GM23338 (cell line): ENCODE measurements around the gene SLC9A1.

Experiments used
- CREB1 ChIP-seq: fragments of 250-450 bp; sonication (Bioruptor Pico); IDR thresholded peaks from 2 replicates; pipeline ENCODE4 v1.5.0; 2020; ENCODE audit warnings: low read depth, mild to moderate bottlenecking, moderate library complexity
- CTCF ChIP-seq, 2 experiments: fragments of 200-600 bp in 1 of 2; sonication (generic) in 1 of 2; conservative IDR thresholded peaks; 2 replicates each; pipeline versions ENCODE4 v1.5.1 to v1.6.1; 2016 to 2017; ENCODE audit warnings: antibody characterized with exemption in 2 of 2, low read depth in 2 of 2, mild to moderate bottlenecking in 2 of 2, moderate library complexity in 1 of 2
- ETS1 ChIP-seq: IDR thresholded peaks from 2 replicates; pipeline ENCODE4 v1.6.1; 2016; ENCODE audit warnings: antibody characterized with exemption
- EZH2 ChIP-seq: fragments of 200-600 bp; sonication (generic); IDR thresholded peaks from one replicate; pipeline ENCODE4 v1.8.0; 2017; ENCODE audit warnings: antibody characterized with exemption, mild to moderate bottlenecking, low read depth; ENCODE audit not compliant: unreplicated experiment
- EZH2phosphoT487 ChIP-seq: fragments of 200-600 bp; sonication (generic); IDR thresholded peaks from one replicate; pipeline ENCODE4 v1.8.1; 2018; ENCODE audit warnings: antibody characterized with exemption; ENCODE audit not compliant: unreplicated experiment
- POLR2AphosphoS5 ChIP-seq: IDR thresholded peaks from 2 replicates; pipeline ENCODE4 v1.6.1; 2016; ENCODE audit warnings: antibody characterized with exemption, low read depth
- ZNF331 ChIP-seq: fragments of 250-450 bp; sonication (Bioruptor Pico); IDR thresholded peaks from 2 replicates; pipeline ENCODE4 v1.5.0; 2020; ENCODE audit warnings: low read depth, mild to moderate bottlenecking, moderate library complexity
- TF ChIP-seq, protein P1 (sequence below): IDR thresholded peaks from one replicate; pipeline ENCODE4 v1.6.1; 2018; ENCODE audit warnings: antibody characterized with exemption; ENCODE audit not compliant: unreplicated experiment

- TF ChIP-seq CTCF (conservative IDR thresholded peaks at IDR 0.05; ENCODE audit: low read depth in 2 of 2) (0 out of 4 replicates have a peak, but pooled peaks of 1 of the 2 experiments have one; percentile 8), EZH2 (no peak), POLR2AphosphoS5 (no peak), CREB1 (CRISPR knock-in tag) (no peak), ETS1 (no peak), EZH2phosphoT487 (no peak), ZNF331 (CRISPR knock-in tag) (no peak)
- TF ChIP-seq, protein P1, sequence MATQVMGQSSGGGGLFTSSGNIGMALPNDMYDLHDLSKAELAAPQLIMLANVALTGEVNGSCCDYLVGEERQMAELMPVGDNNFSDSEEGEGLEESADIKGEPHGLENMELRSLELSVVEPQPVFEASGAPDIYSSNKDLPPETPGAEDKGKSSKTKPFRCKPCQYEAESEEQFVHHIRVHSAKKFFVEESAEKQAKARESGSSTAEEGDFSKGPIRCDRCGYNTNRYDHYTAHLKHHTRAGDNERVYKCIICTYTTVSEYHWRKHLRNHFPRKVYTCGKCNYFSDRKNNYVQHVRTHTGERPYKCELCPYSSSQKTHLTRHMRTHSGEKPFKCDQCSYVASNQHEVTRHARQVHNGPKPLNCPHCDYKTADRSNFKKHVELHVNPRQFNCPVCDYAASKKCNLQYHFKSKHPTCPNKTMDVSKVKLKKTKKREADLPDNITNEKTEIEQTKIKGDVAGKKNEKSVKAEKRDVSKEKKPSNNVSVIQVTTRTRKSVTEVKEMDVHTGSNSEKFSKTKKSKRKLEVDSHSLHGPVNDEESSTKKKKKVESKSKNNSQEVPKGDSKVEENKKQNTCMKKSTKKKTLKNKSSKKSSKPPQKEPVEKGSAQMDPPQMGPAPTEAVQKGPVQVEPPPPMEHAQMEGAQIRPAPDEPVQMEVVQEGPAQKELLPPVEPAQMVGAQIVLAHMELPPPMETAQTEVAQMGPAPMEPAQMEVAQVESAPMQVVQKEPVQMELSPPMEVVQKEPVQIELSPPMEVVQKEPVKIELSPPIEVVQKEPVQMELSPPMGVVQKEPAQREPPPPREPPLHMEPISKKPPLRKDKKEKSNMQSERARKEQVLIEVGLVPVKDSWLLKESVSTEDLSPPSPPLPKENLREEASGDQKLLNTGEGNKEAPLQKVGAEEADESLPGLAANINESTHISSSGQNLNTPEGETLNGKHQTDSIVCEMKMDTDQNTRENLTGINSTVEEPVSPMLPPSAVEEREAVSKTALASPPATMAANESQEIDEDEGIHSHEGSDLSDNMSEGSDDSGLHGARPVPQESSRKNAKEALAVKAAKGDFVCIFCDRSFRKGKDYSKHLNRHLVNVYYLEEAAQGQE = no peak
Measured at GRCh38 chr1:27136236-27136551, 18.7 kb downstream of the SLC9A1 start.
